K562 (cell line): ENCODE results near the gene TAL1.

Experiments used
- LEF1 ChIP-seq: fragments of 450-650 bp; IDR thresholded peaks from 2 replicates; pipeline ENCODE4 v1.6.1; 2016; ENCODE audit warnings: mild to moderate bottlenecking
- ZNF133 ChIP-seq: fragments of 250-450 bp; sonication (Bioruptor Pico); IDR thresholded peaks from 2 replicates; pipeline ENCODE4 v1.4.0; 2020; ENCODE audit warnings: mild to moderate bottlenecking
- TF ChIP-seq, protein P1 (sequence below), 3 experiments: IDR thresholded peaks in 2 of 3; conservative IDR thresholded peaks in 1 of 3; 2 replicates each; pipeline ENCODE4 v1.5.1; 2011 to 2012; ENCODE audit warnings: low read length in 3 of 3, mild to moderate bottlenecking in 3 of 3, control low read depth in 2 of 3, improper control_type of control experiment in 1 of 3, inconsistent platforms in 1 of 3, low read depth in 1 of 3, mixed read lengths in 1 of 3, moderate library complexity in 1 of 3; ENCODE audit not compliant: insufficient read depth in 2 of 3
- TF ChIP-seq, protein P2 (sequence below), 2 experiments: fragments of 450-650 bp; formaldehyde crosslinking in 1 of 2; IDR thresholded peaks; 2 replicates each; pipeline versions ENCODE4 v1.4.0 to v1.6.1; 2014 to 2020; ENCODE audit warnings: mild to moderate bottlenecking in 2 of 2, borderline replicate concordance in 1 of 2, low read depth in 1 of 2
- TF ChIP-seq, protein P3 (sequence below): sonication (generic); formaldehyde crosslinking; IDR thresholded peaks from 2 replicates; pipeline ENCODE4 v1.9.0; 2022; ENCODE audit warnings: mild to moderate bottlenecking, missing genetic modification reagents
- TF ChIP-seq, protein P4 (sequence below): fragments of 450-650 bp; IDR thresholded peaks from 2 replicates; pipeline ENCODE4 v1.7.1; 2018; ENCODE audit warnings: mild to moderate bottlenecking, low read depth; ENCODE audit not compliant: partially characterized antibody

DNA sequence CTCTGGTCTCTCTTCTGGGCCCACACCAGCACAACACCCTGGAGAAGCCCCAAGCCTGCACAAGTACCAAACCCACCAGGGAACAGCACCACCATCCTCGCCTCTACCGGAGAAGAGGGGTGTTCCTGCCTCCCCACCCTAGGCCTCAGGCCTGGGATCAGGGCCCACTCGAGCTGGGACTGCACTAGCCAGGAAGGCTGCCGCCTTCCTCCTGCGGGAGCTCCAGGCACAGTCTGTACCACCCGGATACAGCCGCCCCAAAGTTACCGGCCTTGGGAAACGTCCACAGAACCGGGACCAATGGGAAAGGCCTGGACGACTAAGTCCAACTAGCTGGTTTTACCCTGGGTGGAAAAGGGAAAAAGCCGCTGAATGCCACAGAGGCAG, 3.4 kb downstream of the TAL1 start:
- TF ChIP-seq, protein P1, sequence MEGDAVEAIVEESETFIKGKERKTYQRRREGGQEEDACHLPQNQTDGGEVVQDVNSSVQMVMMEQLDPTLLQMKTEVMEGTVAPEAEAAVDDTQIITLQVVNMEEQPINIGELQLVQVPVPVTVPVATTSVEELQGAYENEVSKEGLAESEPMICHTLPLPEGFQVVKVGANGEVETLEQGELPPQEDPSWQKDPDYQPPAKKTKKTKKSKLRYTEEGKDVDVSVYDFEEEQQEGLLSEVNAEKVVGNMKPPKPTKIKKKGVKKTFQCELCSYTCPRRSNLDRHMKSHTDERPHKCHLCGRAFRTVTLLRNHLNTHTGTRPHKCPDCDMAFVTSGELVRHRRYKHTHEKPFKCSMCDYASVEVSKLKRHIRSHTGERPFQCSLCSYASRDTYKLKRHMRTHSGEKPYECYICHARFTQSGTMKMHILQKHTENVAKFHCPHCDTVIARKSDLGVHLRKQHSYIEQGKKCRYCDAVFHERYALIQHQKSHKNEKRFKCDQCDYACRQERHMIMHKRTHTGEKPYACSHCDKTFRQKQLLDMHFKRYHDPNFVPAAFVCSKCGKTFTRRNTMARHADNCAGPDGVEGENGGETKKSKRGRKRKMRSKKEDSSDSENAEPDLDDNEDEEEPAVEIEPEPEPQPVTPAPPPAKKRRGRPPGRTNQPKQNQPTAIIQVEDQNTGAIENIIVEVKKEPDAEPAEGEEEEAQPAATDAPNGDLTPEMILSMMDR (IDR thresholded peaks at IDR 0.05 in 2 of 3, conservative IDR thresholded peaks at IDR 0.05 in 1 of 3; ENCODE audit: insufficient read depth in 2 of 3, low read depth in 1 of 3, low read length in 3 of 3) = no peak
- TF ChIP-seq, protein P2, sequence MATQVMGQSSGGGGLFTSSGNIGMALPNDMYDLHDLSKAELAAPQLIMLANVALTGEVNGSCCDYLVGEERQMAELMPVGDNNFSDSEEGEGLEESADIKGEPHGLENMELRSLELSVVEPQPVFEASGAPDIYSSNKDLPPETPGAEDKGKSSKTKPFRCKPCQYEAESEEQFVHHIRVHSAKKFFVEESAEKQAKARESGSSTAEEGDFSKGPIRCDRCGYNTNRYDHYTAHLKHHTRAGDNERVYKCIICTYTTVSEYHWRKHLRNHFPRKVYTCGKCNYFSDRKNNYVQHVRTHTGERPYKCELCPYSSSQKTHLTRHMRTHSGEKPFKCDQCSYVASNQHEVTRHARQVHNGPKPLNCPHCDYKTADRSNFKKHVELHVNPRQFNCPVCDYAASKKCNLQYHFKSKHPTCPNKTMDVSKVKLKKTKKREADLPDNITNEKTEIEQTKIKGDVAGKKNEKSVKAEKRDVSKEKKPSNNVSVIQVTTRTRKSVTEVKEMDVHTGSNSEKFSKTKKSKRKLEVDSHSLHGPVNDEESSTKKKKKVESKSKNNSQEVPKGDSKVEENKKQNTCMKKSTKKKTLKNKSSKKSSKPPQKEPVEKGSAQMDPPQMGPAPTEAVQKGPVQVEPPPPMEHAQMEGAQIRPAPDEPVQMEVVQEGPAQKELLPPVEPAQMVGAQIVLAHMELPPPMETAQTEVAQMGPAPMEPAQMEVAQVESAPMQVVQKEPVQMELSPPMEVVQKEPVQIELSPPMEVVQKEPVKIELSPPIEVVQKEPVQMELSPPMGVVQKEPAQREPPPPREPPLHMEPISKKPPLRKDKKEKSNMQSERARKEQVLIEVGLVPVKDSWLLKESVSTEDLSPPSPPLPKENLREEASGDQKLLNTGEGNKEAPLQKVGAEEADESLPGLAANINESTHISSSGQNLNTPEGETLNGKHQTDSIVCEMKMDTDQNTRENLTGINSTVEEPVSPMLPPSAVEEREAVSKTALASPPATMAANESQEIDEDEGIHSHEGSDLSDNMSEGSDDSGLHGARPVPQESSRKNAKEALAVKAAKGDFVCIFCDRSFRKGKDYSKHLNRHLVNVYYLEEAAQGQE (IDR thresholded peaks at IDR 0.05; ENCODE audit: borderline replicate concordance) = no peak
- TF ChIP-seq, protein P2 (CRISPR knock-in tag; IDR thresholded peaks at IDR 0.05; ENCODE audit: low read depth) = no peak
- no peak for TF ChIP-seq LEF1
- TF ChIP-seq, protein P3, sequence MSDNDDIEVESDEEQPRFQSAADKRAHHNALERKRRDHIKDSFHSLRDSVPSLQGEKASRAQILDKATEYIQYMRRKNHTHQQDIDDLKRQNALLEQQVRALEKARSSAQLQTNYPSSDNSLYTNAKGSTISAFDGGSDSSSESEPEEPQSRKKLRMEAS (CRISPR knock-in tag) = no peak
- TF ChIP-seq, protein P4, sequence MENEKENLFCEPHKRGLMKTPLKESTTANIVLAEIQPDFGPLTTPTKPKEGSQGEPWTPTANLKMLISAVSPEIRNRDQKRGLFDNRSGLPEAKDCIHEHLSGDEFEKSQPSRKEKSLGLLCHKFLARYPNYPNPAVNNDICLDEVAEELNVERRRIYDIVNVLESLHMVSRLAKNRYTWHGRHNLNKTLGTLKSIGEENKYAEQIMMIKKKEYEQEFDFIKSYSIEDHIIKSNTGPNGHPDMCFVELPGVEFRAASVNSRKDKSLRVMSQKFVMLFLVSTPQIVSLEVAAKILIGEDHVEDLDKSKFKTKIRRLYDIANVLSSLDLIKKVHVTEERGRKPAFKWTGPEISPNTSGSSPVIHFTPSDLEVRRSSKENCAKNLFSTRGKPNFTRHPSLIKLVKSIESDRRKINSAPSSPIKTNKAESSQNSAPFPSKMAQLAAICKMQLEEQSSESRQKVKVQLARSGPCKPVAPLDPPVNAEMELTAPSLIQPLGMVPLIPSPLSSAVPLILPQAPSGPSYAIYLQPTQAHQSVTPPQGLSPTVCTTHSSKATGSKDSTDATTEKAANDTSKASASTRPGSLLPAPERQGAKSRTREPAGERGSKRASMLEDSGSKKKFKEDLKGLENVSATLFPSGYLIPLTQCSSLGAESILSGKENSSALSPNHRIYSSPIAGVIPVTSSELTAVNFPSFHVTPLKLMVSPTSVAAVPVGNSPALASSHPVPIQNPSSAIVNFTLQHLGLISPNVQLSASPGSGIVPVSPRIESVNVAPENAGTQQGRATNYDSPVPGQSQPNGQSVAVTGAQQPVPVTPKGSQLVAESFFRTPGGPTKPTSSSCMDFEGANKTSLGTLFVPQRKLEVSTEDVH = no peak
- no peak for TF ChIP-seq ZNF133 (CRISPR knock-in tag)
